ENCODE measurements around the gene IFNAR1.
"Not testable (repeated sequence)": the region's sequence is repeated elsewhere in the genome, so short reads cannot be mapped to it uniquely, and the experiment has no call there.

IFNAR1 gene

GRCh38 chr21:33350676-33351075 lies 25.9 kb downstream of the IFNAR1 start:
- no peak for DNase-seq

- DNase-seq: no peak
Observed at GRCh38 chr21:33355355-33355754, 30.6 kb downstream of the IFNAR1 start.

GRCh38 chr21:33355996-33356395 lies 31.2 kb downstream of the IFNAR1 start:
- no peak for DNase-seq

GRCh38 chr21:33357177-33357576 lies 32.4 kb downstream of the IFNAR1 start:
- no peak for DNase-seq

- DNase-seq: no peak
Observed at GRCh38 chr21:33359446-33359845, 34.7 kb downstream of the IFNAR1 start.

DNA sequence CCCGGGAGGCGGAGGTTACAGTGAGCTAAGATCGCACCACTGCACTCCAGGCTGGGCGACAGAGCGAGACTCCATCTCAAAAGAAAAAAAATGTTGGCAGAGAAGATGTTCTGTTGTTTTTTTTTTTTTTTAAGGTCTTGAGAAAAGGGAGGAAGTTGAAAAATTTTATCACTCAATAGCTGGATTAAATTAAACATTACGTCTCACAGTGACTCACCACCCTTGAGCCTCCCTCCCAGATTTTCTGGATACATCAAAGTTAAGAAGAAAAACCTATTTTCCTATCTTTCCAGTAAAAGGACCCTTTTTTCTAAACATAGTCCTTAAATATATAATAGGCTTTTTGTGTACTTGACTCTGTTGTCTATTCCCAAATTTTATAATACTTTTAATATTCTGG lies 35.5 kb downstream of the IFNAR1 start:
- DNase-seq: peak; percentile 61

DNA sequence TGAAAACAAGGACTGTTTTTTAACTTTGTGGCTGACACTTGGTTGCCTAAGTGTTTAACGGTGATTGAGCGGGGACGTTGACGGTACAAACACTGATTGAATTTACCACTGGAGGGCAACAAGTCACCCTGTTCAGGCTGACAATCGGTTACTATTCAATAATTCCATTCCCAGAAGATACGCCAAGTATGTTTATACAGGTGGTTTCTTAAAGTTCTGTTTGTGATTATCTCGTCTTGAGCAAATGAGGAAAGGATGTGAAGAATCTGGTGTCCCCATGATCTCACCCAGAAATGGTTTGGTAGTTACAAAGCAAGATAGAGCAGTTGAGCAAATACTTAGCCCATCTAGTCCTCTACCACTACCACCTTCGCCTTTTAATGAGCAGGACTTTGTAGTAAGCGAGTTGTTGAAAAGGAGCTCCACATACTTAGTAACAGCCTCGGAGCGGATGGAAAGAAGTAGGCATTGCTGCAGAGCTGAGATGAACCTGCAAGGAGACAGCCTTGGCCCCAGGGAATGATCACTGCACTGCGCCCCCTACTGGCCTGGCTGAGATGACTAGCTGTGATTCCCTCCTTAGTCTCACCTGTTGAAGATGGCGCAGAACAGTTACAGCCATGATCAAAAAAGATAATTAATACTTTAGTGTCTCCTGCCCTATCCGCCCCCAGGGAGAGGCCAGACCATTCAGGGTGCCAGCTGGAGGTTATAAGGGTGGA lies 36.3 kb downstream of the IFNAR1 start:
- peak; percentile 75 for DNase-seq

- DNase-seq: no peak
Observed at GRCh38 chr21:33362044-33362555, 37.3 kb downstream of the IFNAR1 start.

DNA sequence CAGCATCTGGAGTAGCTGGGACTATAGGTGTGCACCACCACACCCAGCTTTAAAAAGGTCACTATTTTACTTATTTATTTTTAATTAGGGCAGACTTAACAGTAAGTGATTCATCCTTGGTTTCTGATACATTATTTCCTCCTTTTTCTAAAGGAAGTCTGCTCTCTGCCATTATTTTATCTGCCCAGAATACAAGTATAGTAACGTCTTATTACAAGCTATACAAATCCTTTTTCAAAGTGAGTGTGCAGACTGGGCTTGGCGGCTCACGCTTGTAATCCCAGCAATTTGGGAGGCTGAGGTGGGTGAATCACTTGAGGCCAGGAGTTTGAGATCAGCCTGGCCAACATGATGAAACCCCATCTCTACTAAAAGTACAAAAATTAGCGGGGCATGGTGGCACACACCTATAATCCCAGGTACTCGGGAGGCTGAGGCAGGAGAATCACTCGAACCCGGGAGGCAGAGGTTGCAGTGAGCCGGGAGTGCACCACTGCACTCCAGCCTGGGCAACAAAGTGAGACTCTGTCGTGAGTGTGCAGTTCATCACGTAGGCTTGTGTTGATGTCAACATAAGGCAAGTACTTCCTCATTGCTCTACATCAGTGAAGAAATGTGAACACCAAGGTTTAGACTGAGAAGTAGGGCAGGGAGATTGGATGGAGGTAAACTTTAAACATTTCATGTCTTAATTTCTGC lies 39.3 kb downstream of the IFNAR1 start:
- not testable (repeated sequence) for DNase-seq

DNA sequence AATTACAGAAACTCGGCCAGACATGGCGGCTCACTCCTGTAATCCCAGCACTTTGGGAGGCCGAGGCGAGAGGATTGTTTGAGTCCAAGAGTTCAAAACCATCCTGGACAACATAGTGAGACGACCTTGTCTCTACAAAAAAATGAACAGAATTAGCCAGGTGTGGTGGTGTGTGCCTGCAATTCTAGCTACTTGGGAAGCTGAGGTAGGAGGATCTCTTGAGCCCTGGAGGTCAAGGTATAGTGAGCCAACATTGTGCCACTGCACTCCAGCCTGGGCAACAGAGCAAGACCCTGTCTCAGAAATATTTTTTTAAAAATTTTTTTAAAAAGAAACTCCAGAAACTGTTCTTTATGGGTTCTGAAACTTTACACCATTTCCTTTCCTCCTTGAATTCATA lies 40.1 kb downstream of the IFNAR1 start:
- no peak for DNase-seq

GRCh38 chr21:33367309-33367973 lies 42.7 kb downstream of the IFNAR1 start:
- DNase-seq: no peak

- no peak for DNase-seq
Observed at GRCh38 chr21:33368124-33368523, 43.4 kb downstream of the IFNAR1 start.

DNA sequence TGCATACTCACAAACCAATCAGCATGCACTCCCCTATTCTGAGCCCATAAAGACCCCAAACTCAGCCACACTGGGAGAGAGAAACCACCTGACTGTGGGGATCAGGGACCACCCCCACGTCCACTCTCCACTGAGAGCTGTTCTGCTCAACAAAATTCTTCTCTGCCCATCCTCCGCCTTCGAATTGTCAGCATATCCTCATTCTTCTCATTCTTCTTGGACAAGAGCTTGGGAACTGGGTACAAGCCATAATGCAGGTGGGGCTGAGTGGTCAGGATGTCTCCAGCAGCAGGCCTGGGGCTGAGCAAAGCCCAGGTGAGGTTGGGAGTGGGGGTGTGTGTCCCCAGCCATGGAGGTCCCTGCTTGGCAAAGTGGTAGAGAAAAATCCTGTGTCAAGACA lies 43.8 kb downstream of the IFNAR1 start:
- DNase-seq: no peak

GRCh38 chr21:33369586-33369985 lies 44.8 kb downstream of the IFNAR1 start:
- no peak for DNase-seq

- no peak for DNase-seq
Observed at GRCh38 chr21:33370305-33370704, 45.5 kb downstream of the IFNAR1 start.

DNA sequence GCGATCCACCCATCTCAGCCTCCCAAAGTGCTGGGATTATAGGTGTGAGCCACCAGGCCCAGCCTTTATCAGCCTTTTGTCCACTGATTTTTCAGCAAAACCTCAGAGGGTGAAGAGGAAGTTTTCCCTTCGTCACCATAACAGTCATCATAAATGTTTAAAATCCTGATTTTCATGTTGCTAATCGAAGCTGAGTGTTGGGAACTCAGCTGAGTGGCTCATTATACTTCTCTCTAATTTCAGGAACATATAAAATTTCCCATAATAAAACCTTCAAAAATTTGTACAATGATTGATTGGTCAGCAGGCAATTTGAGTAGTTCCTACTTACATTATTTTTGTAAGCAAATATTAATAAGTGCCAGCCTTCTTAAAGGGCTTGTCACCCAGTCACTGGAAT lies 46.6 kb downstream of the IFNAR1 start:
- no peak for DNase-seq

DNA sequence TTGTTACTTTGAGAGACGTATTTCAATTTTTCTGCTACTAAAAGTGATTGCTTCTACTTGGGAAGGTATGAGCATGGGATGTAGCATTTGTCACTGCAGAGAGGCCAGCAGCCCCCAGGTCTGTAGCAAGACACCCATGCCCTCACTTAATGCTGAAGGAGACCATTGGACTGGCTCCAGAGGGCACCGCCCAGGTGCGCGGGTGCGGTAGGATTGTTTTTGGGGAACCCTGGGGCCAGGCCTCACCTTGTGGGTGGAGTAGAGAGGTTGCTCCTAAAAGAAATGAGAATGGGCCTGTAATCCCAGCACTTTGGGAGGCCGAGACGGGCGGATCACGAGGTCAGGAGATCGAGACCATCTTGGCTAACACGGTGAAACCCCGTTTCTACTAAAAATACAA lies 47.8 kb downstream of the IFNAR1 start:
- no peak for DNase-seq

- no peak for DNase-seq
Observed at GRCh38 chr21:33373451-33373850, 48.7 kb downstream of the IFNAR1 start.

DNA sequence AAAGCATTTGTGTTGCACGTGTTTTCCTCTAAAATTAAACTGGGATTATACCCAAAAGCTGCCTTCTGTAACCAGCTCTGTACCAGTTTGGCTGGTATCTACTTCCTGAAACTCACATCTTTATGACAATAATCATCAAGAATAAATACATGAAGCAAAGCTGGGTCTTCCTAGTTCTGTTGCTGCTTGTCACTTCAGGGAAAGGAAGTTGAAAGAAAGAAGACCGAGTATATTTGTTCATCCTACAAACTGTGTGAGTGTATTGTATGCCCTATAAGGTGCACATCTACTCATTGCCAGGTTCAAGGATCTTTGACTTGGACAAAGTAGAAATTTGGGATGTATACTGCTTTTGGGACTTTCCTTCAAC lies 49.3 kb downstream of the IFNAR1 start:
- DNase-seq: no peak

GRCh38 chr21:33374450-33375096 lies 49.8 kb downstream of the IFNAR1 start:
- peak; percentile 63 for DNase-seq

DNA sequence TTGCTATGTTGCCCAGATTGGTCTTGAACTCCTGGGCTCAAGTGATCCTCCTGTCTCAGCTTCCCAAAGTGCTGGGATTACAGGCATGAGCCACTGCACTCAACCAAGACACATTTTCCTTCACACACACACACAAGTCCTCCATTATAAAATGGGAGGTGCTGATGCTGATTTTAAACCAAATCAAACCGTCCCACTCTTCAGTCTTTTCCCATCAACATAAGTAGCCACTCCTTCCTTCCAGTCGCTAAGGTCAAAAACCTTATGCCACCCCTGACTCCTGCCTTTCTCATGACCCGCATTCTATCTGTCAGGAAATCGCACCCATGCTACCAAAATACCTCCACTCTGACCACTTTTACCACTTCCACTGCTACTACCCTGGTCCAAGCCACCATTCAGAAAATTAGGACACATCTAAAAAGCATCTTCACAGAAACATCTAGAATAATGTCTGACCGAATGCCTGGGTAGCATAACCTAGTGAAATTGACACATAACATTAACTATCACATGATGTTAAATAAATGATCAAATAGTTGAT lies 50.4 kb downstream of the IFNAR1 start:
- DNase-seq: no peak

GRCh38 chr21:33377221-33377920 lies 52.6 kb downstream of the IFNAR1 start:
- no peak for DNase-seq
